ENCODE results near the gene CPZ. TPM values are rescaled to one million over a fixed set of nuclear protein-coding genes. Genes with fewer than 3 reads are reported as not detected.
"Not testable (repeated sequence)": the region's sequence is repeated elsewhere in the genome, so short reads cannot be mapped to it uniquely, and the experiment has no call there.

Gene CPZ
- total RNA-seq, 1 donor from 2014 or later: not detected

DNA sequence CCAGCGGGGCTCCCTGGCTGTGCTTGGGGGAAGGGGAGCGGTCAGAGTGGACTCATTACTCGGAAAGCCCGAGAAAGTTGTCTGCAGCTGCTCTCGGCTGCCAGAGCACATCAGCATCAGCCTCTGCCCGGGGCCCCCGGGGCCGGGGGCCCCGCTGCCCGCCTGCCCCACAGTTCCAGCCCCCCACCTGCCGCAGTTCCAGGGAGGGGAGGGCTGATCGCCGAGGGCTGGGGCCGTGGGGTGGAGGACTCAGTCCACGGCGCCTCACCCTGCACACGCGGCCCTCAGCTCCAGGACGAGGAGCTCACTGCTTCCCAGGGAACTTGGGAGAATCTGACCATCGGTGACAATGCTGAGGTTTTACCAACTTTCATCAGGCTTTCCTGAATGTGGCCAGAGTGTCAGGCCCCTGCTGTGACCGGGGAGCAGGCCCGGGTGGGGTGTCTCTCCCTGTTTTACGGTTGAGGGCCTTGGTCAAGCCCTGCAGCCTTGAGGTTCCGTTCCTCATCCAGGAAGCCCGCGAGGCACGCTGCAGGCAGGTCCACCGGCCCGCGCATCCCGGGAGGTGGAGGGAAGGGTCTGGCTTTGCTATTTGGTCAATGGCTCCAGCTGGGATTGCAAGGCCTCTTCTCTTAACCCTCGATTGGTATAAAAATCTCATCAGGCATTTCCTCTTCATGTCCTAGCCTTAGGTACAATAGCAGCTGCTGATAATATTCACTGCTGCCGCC is 57.2 kb downstream of the CPZ start:
- DNase-seq (ENCODE audit: low read depth in 2 of 2): no peak

DNA sequence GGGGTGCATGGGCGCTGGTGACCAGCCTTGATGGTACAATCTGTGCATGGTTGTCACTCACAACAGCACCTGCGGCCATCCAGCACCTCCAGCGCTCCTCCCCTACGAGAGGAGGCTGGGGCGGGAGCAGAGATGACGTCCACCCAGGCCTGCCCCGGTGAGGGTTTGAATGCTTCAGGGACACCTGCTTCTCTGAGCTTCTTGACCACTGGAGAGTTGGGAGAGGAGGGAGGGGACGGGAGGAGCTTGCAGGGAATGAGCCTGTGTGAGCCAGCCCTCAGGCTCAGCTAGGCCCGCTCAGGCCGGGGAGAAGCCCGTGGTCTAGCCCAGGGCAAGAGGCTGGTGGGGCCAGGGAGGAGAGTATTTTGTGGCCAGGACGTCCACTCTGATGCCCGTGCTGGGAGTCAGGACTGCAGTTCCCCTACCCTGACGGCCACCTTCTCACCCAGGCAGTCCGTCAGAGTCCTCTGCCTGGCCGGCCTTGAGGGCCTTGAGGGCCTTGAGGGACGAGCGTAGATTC is 59.2 kb downstream of the CPZ start:
- no peak for DNase-seq (ENCODE audit: low read depth in 2 of 2)

DNA sequence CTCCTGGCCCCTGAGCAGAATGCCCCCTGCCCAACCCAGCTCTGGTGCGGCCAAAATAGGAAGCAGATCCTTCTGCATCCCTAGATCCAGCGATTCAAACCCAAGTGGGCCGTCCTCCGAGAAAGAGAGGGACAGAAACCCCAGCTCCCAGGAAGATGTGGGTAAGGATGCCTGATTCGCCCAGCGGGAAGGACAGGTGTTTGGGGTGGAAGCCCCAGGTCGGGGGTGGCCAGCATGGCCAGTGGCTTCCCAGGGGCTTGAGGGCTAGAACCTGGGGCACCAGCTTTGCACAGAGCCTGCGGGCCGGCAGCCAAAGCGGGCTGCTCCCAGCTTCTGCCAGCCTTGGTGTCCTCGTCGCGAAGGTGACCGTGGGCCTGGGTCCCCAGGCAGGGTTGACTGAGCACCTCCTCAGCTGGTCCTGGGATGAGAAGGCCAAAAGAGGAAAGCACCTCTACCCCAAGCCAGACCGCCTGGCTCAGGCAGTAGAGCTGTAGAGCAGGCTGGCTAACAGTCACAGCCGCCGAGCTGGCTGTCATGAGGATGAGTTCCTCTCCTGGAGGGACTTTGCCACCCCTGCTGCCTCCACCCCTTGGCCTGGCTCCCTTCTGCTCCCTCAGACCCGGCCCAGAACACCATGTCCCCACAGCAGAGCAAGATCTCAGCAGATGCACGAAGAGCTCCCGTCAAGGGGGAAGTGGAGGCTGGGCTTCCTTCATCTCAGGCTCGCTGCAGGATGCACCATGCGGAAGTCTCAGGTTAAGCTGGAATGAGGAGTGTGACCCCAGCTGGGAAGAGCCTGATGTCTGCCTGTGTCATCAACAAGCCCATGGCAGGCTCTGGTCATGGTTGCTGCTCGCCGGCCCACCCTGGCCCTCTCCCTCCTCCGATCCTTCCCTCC is 59.9 kb downstream of the CPZ start:
- no peak for DNase-seq (ENCODE audit: low read depth in 2 of 2)

DNA sequence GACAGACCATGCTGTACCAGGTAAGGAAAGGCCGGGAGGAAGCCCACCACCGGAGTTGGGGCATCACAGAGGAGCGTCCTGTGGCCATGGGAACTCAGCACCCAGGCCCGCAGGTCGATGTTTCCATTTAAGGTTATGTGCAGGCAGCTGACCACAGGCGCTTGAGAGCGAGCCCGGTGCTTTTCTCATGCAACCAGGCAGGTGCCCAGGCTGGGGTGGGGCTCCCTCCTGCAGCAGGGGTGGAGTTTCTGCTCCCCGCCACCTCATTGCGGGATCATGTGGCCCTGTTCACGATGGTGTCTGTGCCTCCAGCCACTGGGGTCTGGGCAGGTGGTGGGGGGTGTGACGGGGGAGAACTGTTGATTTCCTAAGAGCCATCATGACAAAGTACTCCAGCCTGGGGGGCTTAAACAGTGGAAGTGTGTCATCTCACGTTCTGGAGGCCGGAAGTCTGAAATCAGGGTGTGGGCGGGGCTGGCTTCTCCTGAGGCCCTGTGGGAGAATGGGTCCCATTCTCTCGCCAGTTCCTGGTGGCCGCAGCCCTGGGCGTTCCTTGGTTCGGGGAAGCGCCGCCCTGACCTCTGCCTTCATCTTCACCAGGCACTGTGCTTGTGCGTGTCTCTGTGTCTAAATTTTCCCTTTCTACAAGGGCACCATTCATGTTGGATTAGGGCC is 60.9 kb downstream of the CPZ start:
- no peak for DNase-seq (ENCODE audit: low read depth in 2 of 2)

DNA sequence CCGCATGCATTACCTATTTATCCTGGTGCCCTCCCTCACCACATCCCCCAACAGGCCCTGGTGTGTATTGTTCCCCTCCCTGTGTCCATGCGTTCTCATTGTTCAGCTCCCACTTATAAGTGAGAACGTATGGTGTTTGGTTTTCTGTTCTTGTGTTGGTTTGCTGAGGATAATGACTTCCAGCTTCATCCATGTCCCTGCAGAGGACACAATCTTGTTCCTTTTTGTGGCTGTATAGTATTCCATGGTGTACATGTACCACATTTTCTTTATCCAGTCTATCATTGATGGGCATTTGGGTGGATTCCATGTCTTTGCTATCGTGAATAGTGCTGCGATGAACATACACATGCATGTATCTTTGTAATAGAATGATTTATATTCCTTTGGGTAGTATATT is 61.6 kb downstream of the CPZ start:
- not testable (repeated sequence) for DNase-seq (ENCODE audit: low read depth in 2 of 2)

DNA sequence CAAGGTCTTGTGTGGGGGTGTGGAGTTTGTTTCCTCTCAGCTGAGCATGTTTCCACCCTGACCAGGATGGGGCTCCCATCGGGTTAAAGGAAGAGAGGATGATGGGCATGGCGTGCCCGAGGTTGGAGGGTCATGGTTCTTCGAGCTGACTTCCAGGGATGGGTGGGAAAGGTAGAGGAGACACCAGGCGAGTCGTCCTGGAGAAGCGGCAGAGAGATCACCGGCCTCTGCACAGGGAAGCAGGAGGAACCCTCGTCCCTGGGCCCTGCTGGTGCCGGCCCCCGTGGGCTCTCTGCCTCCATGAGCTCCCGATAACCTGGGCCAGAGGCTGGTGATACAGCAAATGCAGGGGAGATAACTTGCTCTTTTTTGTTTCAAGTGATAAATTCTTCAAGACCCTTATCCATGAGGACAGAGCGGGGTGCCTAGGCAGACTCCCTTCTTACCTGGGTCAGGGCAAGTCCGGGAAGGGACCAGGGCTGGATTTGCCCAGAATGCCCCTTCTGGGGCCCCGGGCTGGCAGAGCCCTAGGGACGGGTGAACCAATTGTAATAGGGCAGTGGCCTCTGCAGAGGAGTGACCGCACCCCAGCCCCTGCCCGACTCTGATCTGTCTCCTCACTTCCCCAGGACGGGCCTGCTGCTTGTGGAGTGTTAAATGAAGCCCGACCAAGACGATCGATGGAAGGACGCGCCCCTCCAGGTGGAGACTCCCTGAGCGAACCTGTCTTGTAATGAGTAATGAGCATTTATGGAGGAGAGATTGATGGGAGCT is 63.0 kb downstream of the CPZ start:
- DNase-seq (ENCODE audit: low read depth in 2 of 2): no peak

DNA sequence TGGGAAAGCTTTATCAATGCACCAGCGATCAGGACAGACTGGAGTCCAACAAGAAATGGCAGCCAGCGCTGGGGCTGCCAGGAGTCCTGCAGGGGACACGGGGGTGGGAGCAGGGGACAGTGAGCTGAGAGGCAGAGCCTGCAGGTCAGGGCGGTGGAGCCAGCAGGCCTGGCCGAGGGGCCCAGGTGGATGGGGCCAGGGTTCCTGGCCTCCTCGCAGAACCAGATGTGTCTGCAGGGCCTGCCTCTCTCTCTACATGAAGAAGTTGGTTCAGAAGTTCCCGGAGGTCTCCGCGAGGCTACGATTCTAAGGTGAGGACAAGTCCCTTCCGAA is 63.6 kb downstream of the CPZ start:
- no peak for DNase-seq (ENCODE audit: low read depth in 2 of 2)

DNA sequence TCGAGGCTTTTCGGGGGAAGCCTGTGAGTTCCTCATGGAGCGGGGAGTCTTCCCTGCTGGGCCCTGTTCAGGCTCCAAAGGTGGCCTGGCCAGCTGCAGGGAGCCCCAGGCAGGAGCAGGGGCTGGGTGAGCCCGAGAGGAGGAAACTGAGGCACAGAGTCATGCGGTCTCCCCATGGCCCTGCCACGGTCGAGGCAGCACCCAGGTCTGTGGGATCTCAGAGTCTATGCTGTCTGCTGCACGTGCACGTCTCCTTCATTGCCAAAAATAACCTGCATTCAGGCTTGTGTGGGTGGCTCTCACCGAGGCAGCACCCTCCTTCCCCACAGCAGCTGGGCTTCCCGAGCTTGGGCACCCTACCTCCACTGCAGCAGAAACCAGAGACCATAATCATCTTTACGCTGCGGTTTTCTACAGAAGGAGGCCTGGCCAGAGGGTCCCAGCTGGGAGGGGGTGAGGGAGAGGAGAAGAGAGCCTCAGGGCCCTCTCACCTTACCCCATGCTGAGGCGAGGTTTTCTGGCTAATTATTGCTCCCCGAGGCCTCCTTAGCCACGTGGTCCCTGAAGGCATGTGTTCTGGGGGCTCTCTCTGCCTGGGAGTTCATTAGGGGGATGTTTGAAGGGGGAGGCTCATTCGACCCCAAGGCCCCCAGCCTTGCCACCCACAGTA is 64.3 kb downstream of the CPZ start:
- no peak for DNase-seq (ENCODE audit: low read depth in 2 of 2)

DNA sequence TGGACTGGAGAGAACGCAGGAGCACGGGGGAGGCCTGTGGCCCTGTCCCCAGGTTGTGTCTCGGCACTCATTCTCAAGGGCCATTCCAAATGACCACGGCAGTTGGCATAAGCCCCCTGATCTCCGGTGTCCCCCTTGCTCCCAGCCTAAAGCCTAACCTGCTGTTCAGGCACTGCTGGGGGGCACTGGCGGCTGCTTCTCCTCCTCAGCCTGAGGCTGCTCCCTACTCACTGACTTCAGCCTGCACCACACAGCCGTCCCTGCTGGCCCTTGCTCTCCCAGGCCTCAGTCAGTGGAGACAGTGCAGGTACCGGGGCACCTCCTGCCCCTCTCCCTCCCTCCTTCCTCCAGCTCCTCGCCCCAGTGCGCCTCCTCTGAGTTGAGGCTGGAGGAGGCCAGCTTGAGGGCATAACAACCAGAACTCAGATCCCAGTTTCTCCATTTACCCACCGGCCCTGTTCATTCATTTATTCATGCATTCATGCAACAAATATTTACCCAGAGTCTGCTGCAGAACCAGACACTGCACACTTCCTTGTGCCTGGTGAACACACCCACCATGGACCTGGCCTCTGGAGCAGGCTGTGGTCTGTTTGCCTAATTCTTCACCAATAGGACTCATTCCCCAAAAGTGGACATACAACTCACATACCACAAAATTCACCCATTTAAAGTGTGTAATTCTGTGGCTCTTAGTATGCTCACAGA is 65.0 kb downstream of the CPZ start:
- DNase-seq (ENCODE audit: low read depth in 2 of 2): no peak

DNA sequence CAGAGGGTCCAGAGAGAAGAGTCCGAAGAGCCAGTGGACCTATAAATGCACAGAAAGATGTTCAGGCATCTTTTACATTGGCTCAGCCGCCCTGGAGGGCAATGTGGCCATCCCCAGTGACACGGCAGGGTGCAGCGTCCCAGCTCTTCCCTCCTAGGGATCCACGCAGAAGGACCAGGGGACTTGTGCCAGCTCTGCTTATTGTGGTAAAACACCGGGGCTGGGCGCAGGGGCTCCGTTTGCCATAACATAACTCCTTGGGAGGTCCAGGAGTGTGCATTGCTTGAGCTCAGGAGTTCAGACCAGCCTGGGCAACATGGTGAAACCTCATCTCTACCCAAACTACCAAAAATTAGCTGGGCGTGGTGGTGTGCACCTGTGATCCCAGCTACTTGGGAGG is 70.2 kb downstream of the CPZ start:
- DNase-seq (ENCODE audit: low read depth in 2 of 2): no peak

DNA sequence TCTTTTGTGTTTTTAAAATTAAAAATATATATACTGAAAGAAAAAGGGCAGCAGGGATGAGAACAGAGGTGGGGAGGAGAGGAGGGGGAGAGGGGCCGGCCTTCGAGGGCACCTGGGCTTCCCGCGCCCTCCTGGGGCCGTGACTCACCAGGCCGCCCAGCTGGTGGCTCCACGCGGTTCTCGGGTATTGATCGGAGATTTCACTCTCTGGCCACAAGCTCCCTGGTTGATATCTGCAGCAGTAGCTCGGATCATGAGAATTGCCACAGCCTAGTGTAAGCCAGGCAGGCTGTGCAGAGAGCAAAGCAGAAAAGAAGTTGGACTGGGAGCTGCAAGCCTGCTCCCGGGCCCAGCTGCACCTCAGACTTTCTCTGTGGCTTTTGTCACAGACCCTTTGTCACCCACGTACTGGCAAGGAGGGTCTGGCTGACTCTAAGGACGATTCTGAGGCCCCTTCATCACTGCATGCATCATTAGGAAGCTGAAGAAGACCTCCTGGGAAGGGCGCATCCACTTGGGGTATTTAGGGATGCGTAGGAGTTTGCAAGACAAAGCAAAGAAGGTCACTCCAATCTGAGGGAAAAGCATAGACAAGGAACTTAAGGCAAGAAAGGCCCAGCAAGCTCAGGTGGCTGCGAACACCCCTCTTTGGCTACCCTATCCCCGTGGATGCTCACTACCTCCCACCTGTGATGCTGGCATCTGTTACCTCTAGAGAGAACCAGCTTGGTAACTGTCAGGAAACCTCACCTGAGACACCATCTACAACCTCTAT is 71.7 kb downstream of the CPZ start:
- DNase-seq (ENCODE audit: low read depth in 2 of 2): no peak

DNA sequence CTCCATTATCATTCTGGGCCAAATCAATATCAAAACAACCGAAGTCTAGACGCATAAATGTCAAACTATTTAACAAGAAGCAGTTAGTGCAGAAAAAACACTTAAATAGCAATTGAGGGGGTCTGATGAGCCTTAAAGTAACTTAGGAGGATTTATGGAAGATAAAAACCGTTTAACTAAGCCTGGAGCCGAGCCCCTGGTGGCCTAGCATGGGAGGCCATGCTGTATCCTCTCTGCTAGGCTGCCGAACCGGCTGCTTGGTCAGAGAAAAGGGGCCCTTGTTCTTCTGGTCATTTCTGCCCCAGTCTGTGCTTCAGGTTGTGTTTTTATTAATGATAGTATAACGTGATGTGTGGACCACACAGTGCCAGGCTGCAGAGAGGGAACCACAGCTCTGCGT is 72.4 kb downstream of the CPZ start:
- no peak for DNase-seq (ENCODE audit: low read depth in 2 of 2)

DNA sequence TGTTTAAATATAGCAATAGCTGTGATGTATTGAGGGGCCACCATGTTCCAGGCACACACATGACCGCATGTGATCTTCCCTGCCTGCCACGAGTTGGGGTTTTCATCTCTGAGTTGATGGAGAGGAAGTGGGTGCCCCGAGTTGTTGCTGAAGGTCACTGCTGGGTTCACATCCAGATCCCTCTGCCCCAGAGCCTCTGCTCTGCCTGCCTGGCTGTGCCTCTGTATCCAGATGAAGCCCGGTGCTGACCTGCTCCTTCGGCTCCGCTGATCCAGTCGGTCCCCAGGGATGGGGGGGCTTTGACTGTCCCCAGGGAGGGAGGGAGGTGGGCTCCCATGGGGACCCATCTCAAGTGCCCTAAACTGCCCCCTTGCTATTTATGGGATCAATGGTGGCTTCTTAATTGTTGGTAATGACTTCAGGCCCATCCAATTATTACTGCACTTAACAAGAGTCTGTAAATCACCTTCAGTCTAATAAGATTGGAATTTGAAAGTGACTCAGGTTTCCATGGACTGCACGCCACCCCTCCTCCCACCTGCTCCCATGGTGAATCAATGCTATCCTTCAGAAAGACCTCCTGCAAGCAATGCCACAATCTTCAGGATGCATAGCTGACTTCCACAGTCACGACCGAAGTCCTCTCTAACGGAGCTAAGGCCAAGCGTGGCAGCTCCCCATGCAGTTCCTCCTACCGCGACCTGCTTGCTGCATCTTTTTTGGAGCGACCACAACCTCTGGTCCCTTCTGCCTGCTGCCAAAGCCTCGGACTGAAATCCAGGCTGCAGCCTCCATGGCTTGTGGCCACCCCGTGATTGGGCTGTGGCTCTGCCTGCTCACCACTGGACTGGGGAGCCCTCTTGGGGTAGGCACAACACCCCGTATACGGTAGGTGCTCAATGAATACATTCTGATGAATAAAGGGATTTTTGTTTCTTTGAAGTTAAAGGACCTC is 73.1 kb downstream of the CPZ start:
- DNase-seq (ENCODE audit: low read depth in 2 of 2): no peak

DNA sequence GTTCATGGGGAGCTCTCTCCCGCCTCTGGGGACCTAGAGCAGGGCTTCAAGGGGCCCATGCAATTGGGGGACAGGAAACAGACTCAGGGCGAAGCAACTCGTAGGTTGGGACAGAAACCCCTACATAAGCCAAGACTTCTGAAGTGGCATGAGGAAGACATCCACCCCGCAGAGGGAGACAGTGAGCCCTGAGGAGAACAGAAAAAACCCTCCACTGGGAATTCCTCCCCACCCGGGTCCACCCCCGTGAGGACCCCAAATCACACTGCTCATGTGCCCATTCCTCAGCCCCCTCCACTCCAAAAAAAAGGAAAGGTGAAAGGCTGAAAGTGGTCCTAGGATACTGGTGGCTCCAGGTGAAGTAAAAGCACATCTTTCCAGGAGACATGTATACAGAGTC is 74.0 kb downstream of the CPZ start:
- DNase-seq (ENCODE audit: low read depth in 2 of 2): no peak
